ENCODE data around the gene BHLHE40. TPM values are rescaled to one million over a fixed set of nuclear protein-coding genes. Genes with fewer than 3 reads are reported as not detected.
A peak's percentile ranks its signal among the peaks of the same experiment; 100 is the strongest.

BHLHE40 gene
- total and polyA plus RNA-seq, 2 of the 13 experiments (the other 11 are each of a cell fraction or from before 2014, with no cell fraction given): 1.8 to 51.0 TPM

DNA sequence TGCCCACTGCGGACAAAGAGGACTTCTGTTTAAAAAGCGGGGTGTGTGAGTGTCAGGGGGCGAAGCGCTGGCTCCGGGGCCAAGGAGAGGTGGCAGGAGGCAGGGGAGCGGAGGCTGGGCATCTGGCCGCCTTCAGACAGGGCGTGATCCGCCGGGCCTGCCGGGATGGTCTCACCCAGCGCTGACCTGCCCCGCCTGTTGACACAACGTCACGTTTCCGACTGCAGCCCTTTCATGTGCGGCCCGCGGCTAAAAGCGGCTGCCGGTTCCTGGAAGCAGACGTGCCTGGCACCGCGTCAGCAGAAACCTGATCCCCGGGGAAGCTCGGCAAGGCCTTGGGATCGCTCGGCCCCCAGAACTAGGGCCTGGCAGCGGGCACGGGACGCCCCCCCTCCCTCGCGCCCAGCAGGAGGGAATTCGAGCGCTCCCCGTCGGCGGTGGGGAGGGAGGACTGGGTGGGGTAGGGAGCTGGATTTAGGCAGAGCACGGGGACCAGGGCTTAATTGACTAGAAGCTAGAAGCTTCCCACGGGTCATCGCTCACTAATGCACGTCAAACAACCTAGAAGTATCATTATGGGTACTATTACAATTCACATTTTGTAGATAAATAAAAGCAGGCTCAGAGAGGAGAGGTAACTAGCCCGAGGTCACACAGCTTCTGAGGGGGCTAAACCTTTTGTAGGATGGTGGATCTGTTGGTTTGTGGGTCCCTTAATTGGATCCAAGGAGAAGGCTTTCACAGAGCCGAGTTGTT lies 7.7 kb downstream of the BHLHE40 start (continued):
- peak; percentile 99 for TF ChIP-seq SAP130 (CRISPR knock-in tag; IDR thresholded peaks at IDR 0.05; ENCODE audit: low read depth)
- TF ChIP-seq RXRA (CRISPR knock-in tag; IDR thresholded peaks at IDR 0.05): peak; percentile 100
- TF ChIP-seq U2AF1 (optimal IDR thresholded peaks at IDR 0.05; ENCODE audit: low read depth, low read length): no peak
- TF ChIP-seq, protein P1, sequence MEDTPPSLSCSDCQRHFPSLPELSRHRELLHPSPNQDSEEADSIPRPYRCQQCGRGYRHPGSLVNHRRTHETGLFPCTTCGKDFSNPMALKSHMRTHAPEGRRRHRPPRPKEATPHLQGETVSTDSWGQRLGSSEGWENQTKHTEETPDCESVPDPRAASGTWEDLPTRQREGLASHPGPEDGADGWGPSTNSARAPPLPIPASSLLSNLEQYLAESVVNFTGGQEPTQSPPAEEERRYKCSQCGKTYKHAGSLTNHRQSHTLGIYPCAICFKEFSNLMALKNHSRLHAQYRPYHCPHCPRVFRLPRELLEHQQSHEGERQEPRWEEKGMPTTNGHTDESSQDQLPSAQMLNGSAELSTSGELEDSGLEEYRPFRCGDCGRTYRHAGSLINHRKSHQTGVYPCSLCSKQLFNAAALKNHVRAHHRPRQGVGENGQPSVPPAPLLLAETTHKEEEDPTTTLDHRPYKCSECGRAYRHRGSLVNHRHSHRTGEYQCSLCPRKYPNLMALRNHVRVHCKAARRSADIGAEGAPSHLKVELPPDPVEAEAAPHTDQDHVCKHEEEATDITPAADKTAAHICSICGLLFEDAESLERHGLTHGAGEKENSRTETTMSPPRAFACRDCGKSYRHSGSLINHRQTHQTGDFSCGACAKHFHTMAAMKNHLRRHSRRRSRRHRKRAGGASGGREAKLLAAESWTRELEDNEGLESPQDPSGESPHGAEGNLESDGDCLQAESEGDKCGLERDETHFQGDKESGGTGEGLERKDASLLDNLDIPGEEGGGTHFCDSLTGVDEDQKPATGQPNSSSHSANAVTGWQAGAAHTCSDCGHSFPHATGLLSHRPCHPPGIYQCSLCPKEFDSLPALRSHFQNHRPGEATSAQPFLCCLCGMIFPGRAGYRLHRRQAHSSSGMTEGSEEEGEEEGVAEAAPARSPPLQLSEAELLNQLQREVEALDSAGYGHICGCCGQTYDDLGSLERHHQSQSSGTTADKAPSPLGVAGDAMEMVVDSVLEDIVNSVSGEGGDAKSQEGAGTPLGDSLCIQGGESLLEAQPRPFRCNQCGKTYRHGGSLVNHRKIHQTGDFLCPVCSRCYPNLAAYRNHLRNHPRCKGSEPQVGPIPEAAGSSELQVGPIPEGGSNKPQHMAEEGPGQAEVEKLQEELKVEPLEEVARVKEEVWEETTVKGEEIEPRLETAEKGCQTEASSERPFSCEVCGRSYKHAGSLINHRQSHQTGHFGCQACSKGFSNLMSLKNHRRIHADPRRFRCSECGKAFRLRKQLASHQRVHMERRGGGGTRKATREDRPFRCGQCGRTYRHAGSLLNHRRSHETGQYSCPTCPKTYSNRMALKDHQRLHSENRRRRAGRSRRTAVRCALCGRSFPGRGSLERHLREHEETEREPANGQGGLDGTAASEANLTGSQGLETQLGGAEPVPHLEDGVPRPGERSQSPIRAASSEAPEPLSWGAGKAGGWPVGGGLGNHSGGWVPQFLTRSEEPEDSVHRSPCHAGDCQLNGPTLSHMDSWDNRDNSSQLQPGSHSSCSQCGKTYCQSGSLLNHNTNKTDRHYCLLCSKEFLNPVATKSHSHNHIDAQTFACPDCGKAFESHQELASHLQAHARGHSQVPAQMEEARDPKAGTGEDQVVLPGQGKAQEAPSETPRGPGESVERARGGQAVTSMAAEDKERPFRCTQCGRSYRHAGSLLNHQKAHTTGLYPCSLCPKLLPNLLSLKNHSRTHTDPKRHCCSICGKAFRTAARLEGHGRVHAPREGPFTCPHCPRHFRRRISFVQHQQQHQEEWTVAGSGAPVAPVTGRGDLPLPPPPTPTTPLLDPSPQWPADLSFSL (CRISPR knock-in tag; IDR thresholded peaks at IDR 0.05): 0 out of 2 replicates have a peak, but pooled peaks have one; percentile 31
- TF ChIP-seq, protein P2, sequence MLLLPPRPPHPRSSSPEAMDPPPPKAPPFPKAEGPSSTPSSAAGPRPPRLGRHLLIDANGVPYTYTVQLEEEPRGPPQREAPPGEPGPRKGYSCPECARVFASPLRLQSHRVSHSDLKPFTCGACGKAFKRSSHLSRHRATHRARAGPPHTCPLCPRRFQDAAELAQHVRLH (CRISPR knock-in tag; IDR thresholded peaks at IDR 0.05; ENCODE audit: borderline replicate concordance, low read depth): peak; percentile 99
- TF ChIP-seq, protein P3, sequence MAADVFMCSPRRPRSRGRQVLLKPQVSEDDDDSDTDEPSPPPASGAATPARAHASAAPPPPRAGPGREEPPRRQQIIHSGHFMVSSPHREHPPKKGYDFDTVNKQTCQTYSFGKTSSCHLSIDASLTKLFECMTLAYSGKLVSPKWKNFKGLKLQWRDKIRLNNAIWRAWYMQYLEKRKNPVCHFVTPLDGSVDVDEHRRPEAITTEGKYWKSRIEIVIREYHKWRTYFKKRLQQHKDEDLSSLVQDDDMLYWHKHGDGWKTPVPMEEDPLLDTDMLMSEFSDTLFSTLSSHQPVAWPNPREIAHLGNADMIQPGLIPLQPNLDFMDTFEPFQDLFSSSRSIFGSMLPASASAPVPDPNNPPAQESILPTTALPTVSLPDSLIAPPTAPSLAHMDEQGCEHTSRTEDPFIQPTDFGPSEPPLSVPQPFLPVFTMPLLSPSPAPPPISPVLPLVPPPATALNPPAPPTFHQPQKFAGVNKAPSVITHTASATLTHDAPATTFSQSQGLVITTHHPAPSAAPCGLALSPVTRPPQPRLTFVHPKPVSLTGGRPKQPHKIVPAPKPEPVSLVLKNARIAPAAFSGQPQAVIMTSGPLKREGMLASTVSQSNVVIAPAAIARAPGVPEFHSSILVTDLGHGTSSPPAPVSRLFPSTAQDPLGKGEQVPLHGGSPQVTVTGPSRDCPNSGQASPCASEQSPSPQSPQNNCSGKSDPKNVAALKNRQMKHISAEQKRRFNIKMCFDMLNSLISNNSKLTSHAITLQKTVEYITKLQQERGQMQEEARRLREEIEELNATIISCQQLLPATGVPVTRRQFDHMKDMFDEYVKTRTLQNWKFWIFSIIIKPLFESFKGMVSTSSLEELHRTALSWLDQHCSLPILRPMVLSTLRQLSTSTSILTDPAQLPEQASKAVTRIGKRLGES (CRISPR knock-in tag; IDR thresholded peaks at IDR 0.05; ENCODE audit: borderline replicate concordance): peak; percentile 96
- TF ChIP-seq, protein P4, sequence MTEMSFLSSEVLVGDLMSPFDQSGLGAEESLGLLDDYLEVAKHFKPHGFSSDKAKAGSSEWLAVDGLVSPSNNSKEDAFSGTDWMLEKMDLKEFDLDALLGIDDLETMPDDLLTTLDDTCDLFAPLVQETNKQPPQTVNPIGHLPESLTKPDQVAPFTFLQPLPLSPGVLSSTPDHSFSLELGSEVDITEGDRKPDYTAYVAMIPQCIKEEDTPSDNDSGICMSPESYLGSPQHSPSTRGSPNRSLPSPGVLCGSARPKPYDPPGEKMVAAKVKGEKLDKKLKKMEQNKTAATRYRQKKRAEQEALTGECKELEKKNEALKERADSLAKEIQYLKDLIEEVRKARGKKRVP (CRISPR knock-in tag; IDR thresholded peaks at IDR 0.05): peak in 1 of 2 experiments; percentile 86; a peak in 2 of 4 replicates
- TF ChIP-seq MYC (CRISPR knock-in tag; IDR thresholded peaks at IDR 0.05; ENCODE audit: borderline replicate concordance): peak; percentile 96
- TF ChIP-seq ZFP1 (CRISPR knock-in tag; IDR thresholded peaks at IDR 0.05): peak; percentile 93
- peak; percentile 93 for TF ChIP-seq RELA (CRISPR knock-in tag; IDR thresholded peaks at IDR 0.05)
- TF ChIP-seq, protein P5, sequence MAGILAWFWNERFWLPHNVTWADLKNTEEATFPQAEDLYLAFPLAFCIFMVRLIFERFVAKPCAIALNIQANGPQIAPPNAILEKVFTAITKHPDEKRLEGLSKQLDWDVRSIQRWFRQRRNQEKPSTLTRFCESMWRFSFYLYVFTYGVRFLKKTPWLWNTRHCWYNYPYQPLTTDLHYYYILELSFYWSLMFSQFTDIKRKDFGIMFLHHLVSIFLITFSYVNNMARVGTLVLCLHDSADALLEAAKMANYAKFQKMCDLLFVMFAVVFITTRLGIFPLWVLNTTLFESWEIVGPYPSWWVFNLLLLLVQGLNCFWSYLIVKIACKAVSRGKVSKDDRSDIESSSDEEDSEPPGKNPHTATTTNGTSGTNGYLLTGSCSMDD (CRISPR knock-in tag; IDR thresholded peaks at IDR 0.05): no peak
- no peak for TF ChIP-seq ISX (CRISPR knock-in tag; conservative IDR thresholded peaks at IDR 0.05)
- peak; percentile 97 for TF ChIP-seq CBFB (CRISPR knock-in tag; IDR thresholded peaks at IDR 0.05)
- TF ChIP-seq NR2F1 (CRISPR knock-in tag; IDR thresholded peaks at IDR 0.05): peak; percentile 82 to 87; a peak in 3 of 4 replicates
- peak; percentile 83 for TF ChIP-seq ZMYM2 (CRISPR knock-in tag; IDR thresholded peaks at IDR 0.05)
- TF ChIP-seq SNAPC2 (CRISPR knock-in tag; IDR thresholded peaks at IDR 0.05): peak; percentile 89; the same call in 1 of the 2 replicates
- TF ChIP-seq NCOR1 (IDR thresholded peaks at IDR 0.05; ENCODE audit: borderline replicate concordance, low read length): peak; percentile 94
